ENCODE measurements around the gene HSF2BP. TPM values are rescaled to one million over a fixed set of nuclear protein-coding genes. Genes with fewer than 3 reads are reported as not detected.
"Not testable (repeated sequence)": the region's sequence is repeated elsewhere in the genome, so short reads cannot be mapped to it uniquely, and the experiment has no call there.

HSF2BP gene
- total RNA-seq, 1 experiment from 2014 or later, result 1.5 TPM

DNA sequence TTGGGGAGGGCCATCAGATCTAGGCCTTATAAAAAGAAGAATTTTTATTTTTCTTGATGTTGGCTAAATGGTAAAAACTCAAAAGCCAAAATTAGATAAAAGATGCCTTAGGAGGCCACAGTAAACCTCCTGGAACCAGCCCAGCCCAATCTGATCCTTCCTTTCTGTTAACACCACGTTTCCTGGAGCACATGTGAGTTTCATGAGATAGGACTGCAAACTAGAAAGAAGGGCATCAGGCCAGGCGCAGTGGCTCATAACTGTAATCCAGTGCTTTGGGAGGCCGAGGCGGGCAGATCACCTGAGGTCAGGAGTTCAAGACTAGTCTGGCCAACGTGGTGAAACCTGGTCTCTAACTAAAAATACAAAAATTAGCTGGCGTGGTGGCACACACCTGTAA, 6.7 kb downstream of the HSF2BP start:
- Mint-ChIP-seq H3K4me1 (no peaks in the 10 kb centered on the region), H3K27ac (no peak overlapping the region), H3K27me3 (ENCODE audit: low read depth) (no peaks in the 10 kb centered on the region; the same call in 1 of the 2 replicates), H3K4me3 (no peak overlapping the region), H3K36me3 (ENCODE audit: insufficient read depth in 1 of 3, low read depth in 3 of 3) (no peaks in the 10 kb centered on the region), H3K9me3 (no peaks in the 10 kb centered on the region)
- Histone ChIP-seq H3K56ac (ENCODE audit: insufficient read length, low read depth, low read length) (no peak overlapping the region), H3K23ac (ENCODE audit: insufficient read length, low read depth, low read length) (no peak overlapping the region), H3K23me2 (ENCODE audit: insufficient read length, low read depth, low read length, poor library complexity, severe bottlenecking) (no peaks in the 10 kb centered on the region), H3K14ac (ENCODE audit: insufficient read depth, low read length) (no peak overlapping the region), H3K4ac (ENCODE audit: low read depth, low read length) (no peak overlapping the region), H3K79me1 (ENCODE audit: insufficient read depth, low read depth, low read length, poor library complexity, severe bottlenecking) (no peaks in the 10 kb centered on the region), H4K20me1 (ENCODE audit: control insufficient read depth, insufficient read depth, insufficient read length) (no peaks in the 10 kb centered on the region), H4K8ac (replicated peaks; ENCODE audit: insufficient read length, low read depth, low read length) (no peak overlapping the region), H3K9me3 (ENCODE audit: control insufficient read depth, low read depth, low read length) (no peaks in the 10 kb centered on the region), H3T11ph (ENCODE audit: low read length) (no peak overlapping the region), H2BK12ac (ENCODE audit: insufficient read length, low read depth, low read length) (no peak overlapping the region), H3K18ac (ENCODE audit: insufficient read length, low read depth, low read length) (no peak overlapping the region), H2AK5ac (ENCODE audit: insufficient read length, low read length) (no peak overlapping the region), H4K91ac (ENCODE audit: insufficient read length, low read depth, low read length) (no peak overlapping the region), H3K4me1 (ENCODE audit: insufficient read depth, low read length) (no peaks in the 10 kb centered on the region), H2BK15ac (ENCODE audit: low read depth, low read length) (no peak overlapping the region), H4K5ac (ENCODE audit: insufficient read length, low read depth, low read length) (no peak overlapping the region), H3K9ac (ENCODE audit: extremely low read depth, insufficient read length, low read length) (no peak overlapping the region), H2AFZ (ENCODE audit: low read length) (no peak overlapping the region), H2BK120ac (ENCODE audit: low read depth, low read length, poor library complexity, severe bottlenecking) (no peak overlapping the region), H3K27me3 (ENCODE audit: insufficient read depth, low read length) (no peaks in the 10 kb centered on the region), H2BK20ac (ENCODE audit: low read depth, low read length, poor library complexity, severe bottlenecking) (no peak overlapping the region), H3K79me2 (ENCODE audit: insufficient read depth, low read length) (no peaks in the 10 kb centered on the region), H2BK5ac (ENCODE audit: insufficient read length, low read length) (no peak overlapping the region), H3K27ac (ENCODE audit: insufficient read length, low read depth, low read length) (no peak overlapping the region), H3K4me2 (ENCODE audit: insufficient read depth, insufficient read length, low read length) (no peak overlapping the region)
- DNase-seq, result no peak
- WGBS (ENCODE audit: extremely low coverage, insufficient read length, low lambda C conversion rate), result no CpG with 5 or more reads among the region's 6 CpGs
- TF ChIP-seq, protein P1, sequence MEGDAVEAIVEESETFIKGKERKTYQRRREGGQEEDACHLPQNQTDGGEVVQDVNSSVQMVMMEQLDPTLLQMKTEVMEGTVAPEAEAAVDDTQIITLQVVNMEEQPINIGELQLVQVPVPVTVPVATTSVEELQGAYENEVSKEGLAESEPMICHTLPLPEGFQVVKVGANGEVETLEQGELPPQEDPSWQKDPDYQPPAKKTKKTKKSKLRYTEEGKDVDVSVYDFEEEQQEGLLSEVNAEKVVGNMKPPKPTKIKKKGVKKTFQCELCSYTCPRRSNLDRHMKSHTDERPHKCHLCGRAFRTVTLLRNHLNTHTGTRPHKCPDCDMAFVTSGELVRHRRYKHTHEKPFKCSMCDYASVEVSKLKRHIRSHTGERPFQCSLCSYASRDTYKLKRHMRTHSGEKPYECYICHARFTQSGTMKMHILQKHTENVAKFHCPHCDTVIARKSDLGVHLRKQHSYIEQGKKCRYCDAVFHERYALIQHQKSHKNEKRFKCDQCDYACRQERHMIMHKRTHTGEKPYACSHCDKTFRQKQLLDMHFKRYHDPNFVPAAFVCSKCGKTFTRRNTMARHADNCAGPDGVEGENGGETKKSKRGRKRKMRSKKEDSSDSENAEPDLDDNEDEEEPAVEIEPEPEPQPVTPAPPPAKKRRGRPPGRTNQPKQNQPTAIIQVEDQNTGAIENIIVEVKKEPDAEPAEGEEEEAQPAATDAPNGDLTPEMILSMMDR (conservative IDR thresholded peaks at IDR 0.05), result no peak

DNA sequence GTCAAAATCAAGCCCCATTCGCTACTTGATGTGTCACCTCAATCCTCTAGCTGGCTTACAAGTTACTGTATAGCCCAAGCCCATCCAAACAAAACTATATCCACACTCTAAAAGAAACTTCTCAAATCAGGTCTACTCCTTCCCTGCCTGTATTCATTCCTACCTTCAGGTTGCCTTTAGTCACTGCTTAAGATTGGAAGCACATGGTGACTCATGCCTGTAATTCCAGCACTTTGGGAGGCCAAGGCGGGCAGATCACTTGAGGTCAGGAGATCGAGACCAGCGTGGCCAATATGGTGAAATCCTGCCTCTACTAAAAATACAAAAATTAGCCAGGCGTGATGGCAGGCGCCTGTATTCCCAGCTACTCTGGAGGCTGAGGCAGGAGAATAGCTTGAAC, 7.4 kb downstream of the HSF2BP start:
- not testable (repeated sequence) for H3K23me2 ChIP-seq (ENCODE audit: insufficient read length, low read depth, low read length, poor library complexity, severe bottlenecking); H2AK5ac ChIP-seq (ENCODE audit: insufficient read length, low read length); H2BK5ac ChIP-seq (ENCODE audit: insufficient read length, low read length); H3K56ac ChIP-seq (ENCODE audit: insufficient read length, low read depth, low read length); H2BK15ac ChIP-seq (ENCODE audit: low read depth, low read length); H3T11ph ChIP-seq (ENCODE audit: low read length); H3K27me3 ChIP-seq (ENCODE audit: insufficient read depth, low read length); H3K4ac ChIP-seq (ENCODE audit: low read depth, low read length); H3K9me3 Mint-ChIP-seq; H3K23ac ChIP-seq (ENCODE audit: insufficient read length, low read depth, low read length); DNase-seq; H4K20me1 ChIP-seq (ENCODE audit: control insufficient read depth, insufficient read depth, insufficient read length); H4K91ac ChIP-seq (ENCODE audit: insufficient read length, low read depth, low read length); H3K9me3 ChIP-seq (ENCODE audit: control insufficient read depth, low read depth, low read length); H3K79me2 ChIP-seq (ENCODE audit: insufficient read depth, low read length); H4K5ac ChIP-seq (ENCODE audit: insufficient read length, low read depth, low read length); H3K79me1 ChIP-seq (ENCODE audit: insufficient read depth, low read depth, low read length, poor library complexity, severe bottlenecking); H3K18ac ChIP-seq (ENCODE audit: insufficient read length, low read depth, low read length); H3K14ac ChIP-seq (ENCODE audit: insufficient read depth, low read length); H3K27me3 Mint-ChIP-seq (ENCODE audit: low read depth); H3K4me1 Mint-ChIP-seq; H3K27ac Mint-ChIP-seq; H3K4me2 ChIP-seq (ENCODE audit: insufficient read depth, insufficient read length, low read length); H3K27ac ChIP-seq (ENCODE audit: insufficient read length, low read depth, low read length); H3K9ac ChIP-seq (ENCODE audit: extremely low read depth, insufficient read length, low read length); H2BK20ac ChIP-seq (ENCODE audit: low read depth, low read length, poor library complexity, severe bottlenecking); H3K36me3 Mint-ChIP-seq (ENCODE audit: insufficient read depth in 1 of 3, low read depth in 3 of 3); H3K4me3 Mint-ChIP-seq; H2BK120ac ChIP-seq (ENCODE audit: low read depth, low read length, poor library complexity, severe bottlenecking); H2BK12ac ChIP-seq (ENCODE audit: insufficient read length, low read depth, low read length); H2AFZ ChIP-seq (ENCODE audit: low read length); H4K8ac ChIP-seq (replicated peaks; ENCODE audit: insufficient read length, low read depth, low read length); H3K4me1 ChIP-seq (ENCODE audit: insufficient read depth, low read length)
- WGBS (ENCODE audit: extremely low coverage, insufficient read length, low lambda C conversion rate), result no CpG with 5 or more reads among the region's 6 CpGs
